22Rv1 (cell line): Measurements from ENCODE around the gene SLIT1.

Experiments used
- CTCF ChIP-seq: fragments of 450-650 bp; IDR thresholded peaks from 2 replicates; pipeline ENCODE4 v1.5.1; 2017; ENCODE audit warnings: mild to moderate bottlenecking
- ZFX ChIP-seq: fragments of 450-650 bp; IDR thresholded peaks from 2 replicates; pipeline ENCODE4 v1.6.1; 2017; ENCODE audit warnings: antibody characterized with exemption, borderline replicate concordance

GRCh38 chr10:96951954-96952353 lies 233.8 kb downstream of the SLIT1 start:
- TF ChIP-seq CTCF (no peak), ZFX (no peak)
